ENCODE data around the gene ABCF2.

Gene ABCF2

DNA sequence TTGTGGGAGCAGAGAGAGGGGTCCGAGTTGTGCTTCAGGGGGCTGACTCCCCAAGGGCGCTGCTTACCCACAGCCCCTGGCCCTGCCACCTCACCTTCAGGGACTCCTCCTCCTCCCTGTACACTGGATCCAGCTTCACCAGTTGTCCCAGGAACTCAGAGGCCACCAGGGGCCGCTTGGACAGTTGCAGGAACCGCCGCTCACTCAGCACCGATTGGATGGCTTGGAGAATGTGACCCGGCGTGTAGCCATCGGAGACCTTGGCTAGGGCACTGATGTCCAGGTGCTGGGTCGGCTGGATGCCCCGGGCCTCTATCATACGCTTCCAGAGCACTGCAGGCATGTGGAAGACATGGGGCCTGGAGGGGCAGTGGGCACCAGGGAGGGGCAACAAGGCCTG lies 35.5 kb downstream of the ABCF2 start:
- DNase-seq, result no peak

DNA sequence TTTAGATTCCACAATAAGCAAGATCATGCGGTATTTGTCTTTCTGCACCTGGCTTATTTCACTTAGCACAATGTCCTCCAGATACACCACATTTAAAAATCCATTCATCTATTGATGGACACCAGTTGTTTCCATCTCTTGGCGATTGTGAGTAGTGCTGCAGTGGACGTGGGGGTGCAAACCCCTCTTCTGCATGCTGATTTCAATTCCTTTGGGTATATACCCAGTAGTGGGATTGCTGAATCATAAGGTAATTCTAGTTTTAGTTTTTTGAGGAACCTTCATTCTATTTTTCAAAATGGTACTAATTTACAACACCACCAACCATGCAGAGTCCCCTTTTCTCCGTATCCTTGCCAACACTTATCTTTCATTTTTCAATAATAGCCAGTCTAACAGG lies 38.0 kb downstream of the ABCF2 start:
- DNase-seq, result no peak

DNA sequence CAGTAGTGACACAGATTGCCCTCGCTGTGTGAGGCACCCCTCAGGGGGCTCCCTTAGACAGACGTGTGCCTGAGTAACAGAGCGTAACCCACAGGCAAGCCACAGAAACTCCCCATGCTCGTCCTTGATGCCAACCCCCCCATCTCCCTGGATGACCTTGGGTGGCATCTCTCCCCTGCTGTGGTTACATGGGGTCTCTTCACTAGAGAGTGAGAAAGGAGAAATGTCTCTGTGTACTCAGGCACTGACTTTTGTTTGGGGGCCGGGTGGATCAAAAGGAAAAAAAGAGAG lies 38.8 kb downstream of the ABCF2 start:
- DNase-seq, result no peak

DNA sequence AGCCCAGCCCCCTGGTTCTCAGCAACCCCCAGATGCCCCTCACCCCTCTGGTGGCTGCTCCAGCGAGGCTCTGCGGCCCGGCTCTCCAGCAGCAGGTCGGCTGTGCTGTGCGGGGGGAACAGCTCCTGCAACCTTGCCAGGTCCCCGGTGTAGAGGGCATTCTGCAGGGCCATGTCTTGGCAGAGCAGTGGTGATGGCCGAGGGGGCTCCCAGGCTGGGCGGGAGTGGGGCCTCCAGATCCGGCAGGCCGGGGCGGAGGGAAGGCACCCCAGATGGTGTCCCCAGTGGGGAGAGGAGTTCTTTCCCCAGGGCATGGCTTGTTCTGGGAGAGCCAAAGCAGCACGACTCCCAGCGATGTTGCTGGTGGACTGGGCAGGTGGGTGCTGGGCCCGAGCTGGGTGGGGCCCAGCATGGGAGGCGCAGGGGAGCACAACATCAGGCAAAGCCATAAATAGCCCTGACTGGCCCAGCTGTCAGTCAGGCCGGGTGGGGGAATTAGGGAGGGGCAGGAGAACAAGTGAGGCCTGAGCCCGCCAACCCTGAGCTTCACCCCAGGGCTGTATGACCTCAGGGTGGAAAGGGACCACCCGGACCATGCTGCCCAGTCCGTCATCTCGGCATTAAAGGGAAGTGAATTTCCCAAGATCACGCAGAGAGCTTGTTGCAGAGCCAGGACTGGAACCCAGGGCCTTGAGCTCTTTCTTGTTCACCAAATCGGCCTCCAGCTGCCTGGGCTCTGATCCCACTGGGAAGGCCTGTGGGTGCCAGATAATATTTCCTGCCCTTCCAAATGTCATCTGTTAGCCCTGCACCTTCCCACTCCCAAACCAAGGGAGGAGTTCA lies 39.4 kb downstream of the ABCF2 start:
- no peak for DNase-seq

DNA sequence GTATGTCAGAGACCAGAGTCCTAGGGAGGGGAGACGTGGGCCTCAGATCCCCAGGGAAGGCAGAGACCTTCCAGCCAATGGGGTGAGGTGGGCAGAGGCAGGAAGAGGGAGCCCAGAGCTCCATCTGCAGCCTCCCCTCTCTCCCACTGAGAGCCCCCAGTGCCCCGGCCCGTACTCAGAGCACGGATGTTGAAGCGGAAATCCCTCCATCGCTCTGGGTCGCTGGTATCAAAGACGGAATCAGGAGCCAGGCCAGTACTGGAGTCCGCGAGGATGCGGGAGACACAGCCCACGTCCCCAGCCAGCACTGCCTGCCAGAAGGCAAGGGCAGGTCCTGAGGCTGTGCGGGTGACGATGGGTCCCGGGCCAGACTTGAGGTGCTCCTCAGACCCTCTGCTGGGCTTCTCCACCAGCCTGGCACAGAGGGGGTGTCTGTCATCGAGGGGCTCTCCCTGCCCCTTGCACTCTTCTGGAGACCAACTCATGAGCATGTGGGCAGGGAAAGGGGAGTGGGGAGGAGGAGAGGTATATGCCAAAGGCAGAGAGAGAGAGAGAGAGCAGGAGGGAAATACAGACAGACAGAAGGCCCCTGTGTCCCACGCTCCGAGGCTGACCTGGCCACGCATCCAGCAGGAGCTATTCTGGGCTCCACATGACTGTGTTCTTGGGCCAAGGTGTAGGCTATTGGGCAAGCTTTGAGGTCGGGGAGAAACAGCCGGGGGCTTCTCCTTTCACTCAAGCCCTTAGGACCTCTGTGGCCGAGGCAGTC lies 40.2 kb downstream of the ABCF2 start, which contains the start of gene ASB10:
ASB10 (minus strand) TSS at position 611 of the 769 bp plus-strand sequence; CDS start at position 491, 120 bp downstream.
- DNase-seq, result no peak

DNA sequence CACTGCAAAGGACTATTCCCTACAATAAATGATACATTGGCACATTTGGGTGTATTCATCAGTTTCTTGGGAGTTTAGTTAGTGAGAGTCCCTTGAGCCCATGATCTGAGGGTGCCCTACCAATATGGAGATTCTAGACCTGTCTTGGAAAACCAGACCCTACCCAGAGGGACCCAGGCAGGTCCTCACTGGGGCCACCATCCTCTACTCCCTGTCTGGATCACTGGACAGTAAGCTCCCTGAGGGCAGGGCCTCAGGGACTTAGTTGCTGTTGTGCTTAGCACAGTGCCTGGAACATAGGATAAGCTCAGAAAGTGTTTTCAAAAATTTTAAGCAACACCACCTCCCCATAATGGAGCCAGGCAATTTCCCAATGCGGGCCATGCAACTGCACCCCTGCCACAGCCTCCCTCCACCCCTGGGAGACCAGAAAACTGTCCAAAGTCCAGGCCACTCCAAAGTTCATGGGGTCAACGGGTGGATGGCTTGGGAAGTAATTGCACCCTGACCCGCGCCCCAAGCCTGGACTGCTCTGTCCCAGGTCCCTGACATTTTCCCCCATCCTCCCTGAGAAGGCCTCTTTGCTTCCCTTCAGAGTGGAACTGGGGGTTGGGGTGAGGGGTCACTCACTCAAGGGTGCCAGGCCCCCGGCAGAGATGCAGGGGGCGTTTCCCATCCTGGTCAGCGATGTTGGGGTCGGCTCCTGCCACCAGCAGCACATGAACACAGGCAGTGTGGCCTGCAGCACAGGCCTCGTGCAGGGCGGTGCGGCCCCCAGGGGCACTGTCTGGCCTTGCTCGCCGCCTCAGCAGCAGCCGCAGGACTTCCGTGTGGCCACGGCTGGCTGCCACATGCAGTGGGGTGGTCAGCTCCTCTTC lies 41.0 kb downstream of the ABCF2 start:
- no peak for DNase-seq

DNA sequence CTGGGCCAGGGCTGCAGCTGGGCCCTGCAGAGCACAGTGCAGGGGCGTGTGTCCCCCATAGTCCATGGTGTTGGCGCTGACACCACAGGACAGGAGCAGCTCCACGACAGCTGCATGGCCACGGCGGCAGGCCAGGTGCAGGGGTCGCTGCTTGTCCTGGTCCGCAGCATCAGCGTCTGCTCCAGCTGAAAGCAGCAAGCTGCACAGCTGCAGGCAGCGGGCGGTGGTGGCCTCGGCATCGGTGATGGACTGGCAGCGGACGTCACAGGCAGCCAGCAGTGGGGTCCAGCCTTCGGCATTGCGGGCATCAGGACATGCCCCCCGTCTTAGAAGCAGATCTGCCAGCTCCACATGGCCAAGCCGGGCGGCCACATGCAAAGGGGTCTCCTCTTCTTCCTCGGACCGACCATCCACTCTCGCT lies 46.0 kb downstream of the ABCF2 start:
- no peak for DNase-seq

DNA sequence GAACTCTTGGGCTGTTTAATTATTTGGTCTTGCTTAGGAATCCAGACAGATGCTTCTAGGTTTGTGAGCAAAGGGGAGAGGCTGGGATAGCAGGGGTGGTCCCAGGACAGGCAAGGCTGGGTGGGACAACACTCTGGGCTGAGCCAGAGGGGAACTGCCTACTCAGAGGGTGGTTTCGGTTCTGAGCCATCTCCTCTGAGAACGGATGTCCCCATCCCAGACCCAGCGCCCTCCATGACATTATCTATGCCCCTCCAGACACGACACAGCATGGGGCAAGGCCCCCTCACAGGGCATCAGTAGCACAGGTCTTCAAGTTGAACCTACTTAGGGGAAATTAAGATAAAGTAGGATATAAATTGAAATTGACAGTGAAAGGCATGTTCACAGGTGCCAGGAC lies 47.1 kb downstream of the ABCF2 start:
- DNase-seq, result no peak

DNA sequence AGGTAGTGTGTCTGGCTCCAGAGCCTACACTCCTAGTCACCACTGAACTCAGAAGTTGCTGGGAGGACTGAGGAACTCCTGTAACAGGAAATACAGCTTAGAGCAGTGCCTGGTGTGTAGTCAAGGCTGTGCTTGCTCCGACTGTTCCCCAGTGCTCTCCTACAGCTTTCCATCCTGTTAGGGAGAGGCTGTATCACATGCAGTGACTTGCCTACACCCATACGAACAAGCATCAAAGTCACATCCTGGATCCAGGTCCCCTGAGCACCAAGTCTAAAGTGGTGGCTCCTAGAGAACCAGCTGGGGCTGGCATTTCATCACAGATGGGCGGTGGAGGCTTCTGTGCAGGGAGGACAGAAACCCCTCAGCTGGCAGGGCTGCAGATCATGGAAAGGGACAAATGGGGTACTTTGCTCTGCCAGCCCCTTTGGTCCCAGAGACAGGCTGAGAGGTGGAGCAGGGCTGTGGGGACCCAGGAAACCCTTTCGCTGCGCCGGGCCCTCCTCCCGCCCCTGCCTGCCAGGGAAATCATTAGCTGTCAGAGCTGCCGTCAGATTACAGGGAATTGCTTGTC lies 47.6 kb downstream of the ABCF2 start:
- no peak for DNase-seq

DNA sequence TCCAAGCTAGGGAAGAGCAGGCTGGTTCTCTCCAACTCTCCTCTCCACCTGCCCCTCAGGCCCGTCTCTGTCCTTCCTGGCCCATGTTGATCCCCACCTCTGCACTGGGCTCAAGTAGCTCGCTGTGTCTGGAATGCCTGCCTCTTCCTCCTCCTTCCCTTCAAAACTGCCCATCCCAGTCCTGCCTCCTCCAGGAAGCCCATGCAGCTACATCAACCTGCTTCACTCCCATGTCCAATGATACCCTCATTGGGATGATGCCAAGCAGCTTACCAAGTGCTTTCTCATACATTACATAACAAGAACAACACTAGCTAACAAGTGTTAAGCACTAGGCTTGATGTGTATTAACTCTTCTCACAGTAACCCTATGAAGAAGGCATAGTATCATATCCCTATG lies 48.2 kb downstream of the ABCF2 start:
- no peak for DNase-seq

DNA sequence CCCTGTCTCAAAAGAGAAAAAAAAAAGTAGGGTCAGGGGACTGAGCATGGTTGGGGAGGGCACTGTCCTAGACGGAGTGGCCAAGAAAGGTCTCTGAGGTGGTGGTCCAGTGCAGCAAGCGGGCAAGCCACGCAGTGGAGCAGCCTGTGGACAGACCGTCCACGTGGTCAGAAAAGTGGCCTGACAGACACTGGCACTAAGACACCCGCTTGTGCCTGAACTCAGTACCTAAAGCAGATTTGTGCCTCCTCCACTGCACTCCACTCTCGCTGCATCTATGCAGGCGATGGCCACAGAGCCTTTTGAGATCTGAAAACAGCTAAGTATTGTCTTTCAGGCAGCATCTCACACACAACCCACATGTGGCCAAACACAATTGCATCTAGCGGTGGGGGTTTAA lies 48.8 kb downstream of the ABCF2 start:
- DNase-seq, result no peak

DNA sequence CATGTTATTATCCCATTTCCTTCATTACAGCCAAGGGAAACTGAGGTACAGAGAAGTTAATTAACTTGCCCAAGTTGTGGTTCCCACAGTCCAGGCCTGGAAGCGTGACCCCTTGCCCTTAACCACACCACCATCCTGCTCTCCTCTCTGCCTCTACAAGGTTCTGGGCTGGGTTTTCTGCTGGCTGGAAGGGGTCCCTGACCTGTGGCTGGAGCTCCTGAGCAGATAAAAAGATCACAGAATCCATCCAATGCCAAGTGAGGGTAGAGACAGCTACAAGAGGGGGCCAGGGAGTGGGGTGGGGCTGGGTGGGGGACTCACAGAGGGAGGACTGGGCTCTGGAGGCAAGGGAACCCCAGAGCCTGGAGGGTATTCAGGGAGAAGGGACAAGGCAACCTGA lies 49.7 kb downstream of the ABCF2 start:
- DNase-seq, result no peak

DNA sequence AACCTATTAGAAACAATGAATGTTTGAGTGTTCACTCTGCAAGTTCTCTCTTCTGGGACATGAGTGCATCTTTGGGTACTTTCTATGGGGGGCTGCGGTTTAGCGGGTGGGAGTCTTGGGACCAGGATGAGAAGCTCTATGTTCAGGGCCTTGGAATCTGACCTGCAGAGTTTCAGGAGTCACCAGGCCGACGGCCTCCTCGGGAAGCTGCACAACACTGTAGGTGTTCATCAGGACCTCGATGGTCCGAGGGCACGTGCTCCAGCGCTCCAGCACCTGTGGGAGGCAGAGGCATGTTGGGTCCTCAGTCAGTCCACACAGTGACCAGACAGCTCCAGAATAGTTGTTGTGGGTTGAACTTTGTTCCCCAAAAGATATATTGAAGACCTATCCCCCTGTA lies 50.6 kb downstream of the ABCF2 start:
- no peak for DNase-seq

DNA sequence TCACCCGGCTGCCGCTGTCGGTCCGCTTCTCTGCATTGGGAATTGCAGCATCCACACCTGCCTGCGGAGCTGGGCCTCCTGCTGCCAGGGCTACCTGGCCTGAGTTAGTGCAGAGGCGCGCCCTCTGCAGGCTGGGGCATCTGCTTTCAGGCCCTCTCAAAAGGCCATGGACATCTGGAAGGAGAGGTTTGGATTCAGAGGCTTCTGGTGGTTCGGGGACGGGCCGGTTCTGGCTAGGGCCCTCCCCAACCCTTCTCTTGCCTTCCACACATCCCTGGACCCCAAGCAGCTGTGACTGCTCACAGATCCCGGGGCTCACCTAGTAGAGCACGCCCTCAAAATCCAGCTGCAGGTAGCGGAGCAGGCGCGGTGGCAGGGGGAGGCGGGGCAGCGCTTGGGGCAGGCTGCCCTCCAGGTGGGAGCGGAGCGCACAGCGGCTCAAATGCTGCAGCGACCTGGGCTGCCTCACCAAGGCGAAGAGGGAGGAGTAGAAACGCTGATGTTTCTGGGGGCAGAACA lies 51.2 kb downstream of the ABCF2 start:
- no peak for DNase-seq

DNA sequence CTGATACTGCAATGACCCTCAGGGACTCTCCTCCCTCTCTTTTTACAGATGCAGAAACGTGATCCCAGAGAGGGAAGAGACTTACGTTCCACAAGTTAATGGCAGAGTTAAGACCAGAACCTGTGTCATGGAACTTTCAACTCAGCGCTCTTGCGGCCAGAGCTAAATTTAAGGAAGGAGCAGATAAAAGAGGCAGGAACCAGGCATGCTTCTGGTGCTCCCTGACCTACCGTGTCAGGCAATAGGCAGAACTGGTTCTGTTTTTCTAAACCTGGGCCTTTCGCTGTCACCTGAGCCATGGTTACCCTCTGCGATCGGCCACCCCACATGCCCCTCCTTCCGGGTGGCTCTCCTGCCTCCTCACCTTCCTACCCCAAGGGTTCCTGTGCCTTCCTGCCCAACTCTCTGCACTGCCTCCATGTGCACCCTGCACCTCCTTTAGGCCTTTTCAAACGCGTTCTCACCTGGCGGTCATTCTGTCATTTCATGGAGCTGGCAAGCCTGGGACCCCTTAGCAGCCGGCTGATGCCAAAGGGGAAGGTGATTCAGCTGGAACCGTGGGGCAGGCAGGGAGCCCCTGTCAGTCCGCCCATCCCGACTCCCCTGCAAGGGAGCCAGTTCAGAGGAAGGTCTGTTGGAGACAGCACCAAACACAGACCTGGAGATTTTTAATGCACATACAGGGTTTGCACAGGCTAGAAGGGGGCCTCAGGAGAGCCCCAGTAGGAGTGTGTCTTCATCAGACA lies 51.8 kb downstream of the ABCF2 start:
- no peak for DNase-seq

DNA sequence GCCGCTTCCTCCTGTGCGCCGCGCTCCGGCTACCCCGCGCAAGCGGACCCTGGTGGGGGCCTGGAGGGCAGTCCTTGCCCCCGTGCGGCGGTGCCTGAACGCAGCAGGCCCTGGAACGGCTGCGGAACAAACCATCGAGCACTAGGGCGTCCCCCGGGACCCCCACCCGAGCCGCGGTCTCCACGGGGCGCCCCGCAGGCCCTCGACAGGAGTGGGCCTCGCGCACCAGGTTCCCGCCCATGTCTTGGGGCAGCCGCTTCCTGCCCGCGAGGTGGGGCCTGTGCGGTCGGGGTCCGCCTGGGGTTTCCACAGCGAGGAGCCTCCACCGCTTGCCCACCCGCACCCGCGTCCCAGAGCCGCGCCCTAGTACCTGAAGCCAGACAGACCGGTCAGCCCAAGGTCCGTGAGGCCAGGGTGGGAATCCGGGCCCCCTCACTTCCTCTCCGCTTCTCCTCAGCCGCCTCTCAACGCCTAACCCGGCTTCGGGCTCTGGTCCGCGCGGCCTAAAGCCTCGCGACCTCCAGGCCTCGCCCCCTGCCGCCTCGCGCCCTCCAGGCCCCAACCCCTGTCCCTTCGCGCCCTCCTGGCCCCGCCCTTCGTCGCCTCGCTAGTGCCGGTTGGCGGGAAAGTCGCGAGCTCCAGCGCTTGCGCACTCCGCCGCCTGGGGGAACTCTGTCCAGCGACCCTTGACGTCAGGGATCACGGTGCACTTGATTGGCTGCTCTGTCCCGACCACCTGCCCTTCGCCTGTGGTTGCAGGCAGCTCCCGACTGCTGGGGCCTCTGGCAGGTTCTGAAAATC lies 52.6 kb downstream of the ABCF2 start:
- DNase-seq, result no peak

DNA sequence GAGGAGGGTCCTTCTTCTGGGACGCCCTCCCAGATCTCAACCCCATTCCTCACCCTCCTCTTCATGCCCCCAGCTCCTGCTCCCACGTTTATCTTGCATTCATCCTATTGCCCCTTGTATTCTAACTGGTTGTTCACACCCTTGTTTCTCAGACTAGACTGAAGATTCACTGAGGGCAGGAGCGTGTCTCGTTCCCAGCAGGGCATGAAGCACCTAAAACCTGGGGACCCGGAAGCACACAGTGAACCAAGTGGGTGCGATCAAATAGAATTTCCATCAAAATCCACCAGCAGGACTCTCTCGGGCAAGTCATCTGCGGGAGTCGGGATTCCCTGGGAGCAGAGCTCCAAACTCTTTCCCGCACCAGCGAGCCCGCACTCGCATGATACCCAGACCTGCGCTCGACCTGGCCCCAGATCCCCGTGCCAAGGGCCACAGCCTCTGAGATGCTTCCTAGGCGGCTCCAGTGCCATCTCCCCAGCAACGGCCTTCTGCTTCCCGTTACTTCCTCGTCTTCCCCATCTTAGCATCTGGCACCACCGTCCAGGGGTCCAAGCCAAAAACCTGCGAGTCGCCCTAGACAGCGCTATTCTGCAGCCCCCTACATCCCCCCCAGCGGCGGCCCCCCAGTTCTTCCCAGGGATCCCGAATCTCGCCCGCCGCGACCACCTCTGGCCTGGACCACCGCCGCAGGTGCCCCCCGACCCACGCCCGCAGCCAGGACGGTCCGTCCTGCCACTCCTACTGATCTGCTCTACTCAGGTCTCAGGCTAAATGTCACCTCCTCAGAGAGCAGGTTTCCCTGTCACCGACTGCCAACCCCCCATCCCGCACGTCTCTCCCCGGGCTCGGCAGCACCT lies 53.4 kb downstream of the ABCF2 start:
- DNase-seq, result no peak

DNA sequence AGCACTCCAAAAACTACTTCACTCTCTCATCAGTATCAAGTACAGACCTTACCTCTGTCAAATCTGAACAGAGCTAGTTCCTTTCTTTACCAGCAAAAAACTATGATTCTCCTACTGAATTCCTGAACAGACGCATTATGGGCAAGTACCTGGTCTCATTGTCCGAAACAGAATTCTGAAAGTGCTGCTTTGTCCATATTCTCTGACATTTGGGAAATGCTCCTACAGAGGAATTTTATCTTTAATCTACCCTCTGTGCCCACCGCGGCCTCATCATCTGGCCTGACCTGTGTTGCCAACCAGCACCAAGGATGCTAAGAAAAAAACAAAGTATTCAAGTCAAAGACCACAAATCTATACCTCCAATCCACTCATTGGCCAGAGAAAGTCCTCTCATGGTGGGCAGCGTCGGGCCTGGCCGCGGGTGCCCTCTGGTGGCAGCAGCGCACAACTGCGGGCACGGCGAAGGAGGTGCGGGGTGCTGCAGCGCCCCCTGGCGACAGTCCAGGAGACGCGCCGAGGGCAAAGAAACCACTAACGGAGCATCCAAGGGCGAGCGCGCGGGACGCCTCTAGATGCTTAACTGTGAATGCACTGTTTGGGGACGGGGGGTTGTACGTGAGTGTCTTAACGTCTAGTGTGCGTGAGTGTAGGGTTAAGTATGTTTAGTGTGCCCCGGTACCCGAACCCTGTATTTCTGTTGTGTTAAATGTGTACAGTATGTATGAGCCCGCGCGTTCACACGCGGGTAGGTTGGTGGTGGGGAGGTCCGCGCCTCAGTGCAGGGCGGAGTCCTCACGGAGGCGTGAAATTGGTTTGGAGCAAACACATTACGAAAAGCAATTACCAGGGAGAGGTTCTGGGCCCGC lies 54.5 kb downstream of the ABCF2 start:
- peak; percentile 52 to 66 (median 58) for DNase-seq

DNA sequence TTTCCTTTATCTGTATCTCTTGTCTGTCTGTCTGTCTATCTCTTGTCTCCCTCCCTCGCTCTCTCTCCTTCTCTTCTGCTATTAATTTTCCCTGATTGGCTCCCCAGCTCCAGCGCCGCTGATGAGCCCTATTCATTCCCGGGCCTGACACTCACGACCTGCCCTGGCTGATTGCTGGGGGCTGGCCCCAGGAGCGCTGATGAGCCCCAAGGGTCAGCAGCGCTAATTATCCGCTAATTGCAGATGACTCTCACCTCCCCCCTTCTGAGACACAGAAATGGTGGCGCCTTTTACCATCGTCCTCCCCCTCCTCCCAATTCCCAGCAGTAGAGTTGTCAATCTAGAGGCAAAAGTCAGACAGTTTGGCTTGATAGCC lies 58.2 kb downstream of the ABCF2 start:
- DNase-seq, result no peak

Measured in activated CD4-positive, CD25-positive, alpha-beta regulatory T cell (primary cell).